Activated naive CD4-positive, alpha-beta T cell treated with anti-CD3 and anti-CD28 coated beads, Interleukin-2, amount 10 ng/mL, durations not matched to agents 7 days and 5 days (primary cell): ENCODE data around the gene LLPH.

Experiments used
- CTCF ChIA-PET: fragments of 350-600 bp; sonication (Branson Sonifier 250); formaldehyde crosslinking; loops from one replicate; lab custom pipeline; 2021; ENCODE audit warnings: antibody characterized with exemption; lab: Charles Lee
- DNase-seq: peaks from one replicate; pipeline ENCODE4 v3.0.0-alpha.2; 2020
- H3K27ac Mint-ChIP-seq: one replicate; pipeline ENCODE4 v1.8.0; 2021; ENCODE audit warnings: mild to moderate bottlenecking, moderate library complexity, mixed read lengths
- H3K27me3 Mint-ChIP-seq: one replicate; pipeline ENCODE4 v1.8.0; 2021; ENCODE audit warnings: mild to moderate bottlenecking, mixed read lengths
- H3K36me3 Mint-ChIP-seq: one replicate; pipeline ENCODE4 v1.8.0; 2021; ENCODE audit warnings: mixed read lengths
- H3K4me1 Mint-ChIP-seq: one replicate; pipeline ENCODE4 v1.8.0; 2021; ENCODE audit warnings: mixed read lengths
- H3K4me3 Mint-ChIP-seq: one replicate; pipeline ENCODE4 v1.8.0; 2021; ENCODE audit warnings: mild to moderate bottlenecking, moderate library complexity, mixed read lengths
- H3K9me3 Mint-ChIP-seq: one replicate; pipeline ENCODE4 v1.8.0; 2021; ENCODE audit warnings: mixed read lengths

LLPH gene

GRCh38 chr12:66159123-66159522 is 28.6 kb upstream of the LLPH start:
- Mint-ChIP-seq H3K4me1 (peaks cover 24% of the 10 kb centered on the region), H3K9me3 (peaks cover 5% of the 10 kb centered on the region), H3K36me3 (peaks cover 49% of the 10 kb centered on the region), H3K4me3 (no peak overlapping the region), H3K27me3 (no peaks in the 10 kb centered on the region), H3K27ac (no peak overlapping the region)
- CTCF ChIA-PET = interaction anchor here (1.0 to 1.4 kb wide), 3 partner anchors 9 to 111 kb away, joined by 3 to 5 read pairs (median 3); no protein-coding TSS in a partner anchor
- DNase-seq = no peak

GRCh38 chr12:66156654-66157053 is 26.1 kb upstream of the LLPH start:
- CTCF ChIA-PET = no interaction called here
- H3K36me3 Mint-ChIP-seq = peaks cover 39% of the 10 kb centered on the region
- H3K27ac Mint-ChIP-seq = no peak overlapping the region
- peaks cover 11% of the 10 kb centered on the region for H3K4me1 Mint-ChIP-seq
- no peaks in the 10 kb centered on the region for H3K27me3 Mint-ChIP-seq
- H3K4me3 Mint-ChIP-seq = no peak overlapping the region
- H3K9me3 Mint-ChIP-seq = no peaks in the 10 kb centered on the region
- DNase-seq = no peak

GRCh38 chr12:66154776-66155175 is 24.2 kb upstream of the LLPH start:
- Mint-ChIP-seq H3K27me3 (no peaks in the 10 kb centered on the region), H3K36me3 (peaks cover 35% of the 10 kb centered on the region), H3K27ac (no peak overlapping the region), H3K9me3 (no peaks in the 10 kb centered on the region), H3K4me3 (no peak overlapping the region), H3K4me1 (peaks cover 8% of the 10 kb centered on the region)
- no peak for DNase-seq
- CTCF ChIA-PET = interaction anchor here (0.9 kb wide), 1 partner anchor 254 kb away, joined by 3 read pairs; no protein-coding TSS in a partner anchor

- CTCF ChIA-PET = no interaction called here
- no peak for DNase-seq
- Mint-ChIP-seq H3K27ac (no peak overlapping the region), H3K36me3 (peaks cover 34% of the 10 kb centered on the region), H3K4me1 (peaks cover 3% of the 10 kb centered on the region), H3K4me3 (no peak overlapping the region), H3K27me3 (no peaks in the 10 kb centered on the region), H3K9me3 (no peaks in the 10 kb centered on the region)
Observed at GRCh38 chr12:66152732-66153131, 22.2 kb upstream of the LLPH start.

- H3K36me3 Mint-ChIP-seq = peaks cover 26% of the 10 kb centered on the region
- no peaks in the 10 kb centered on the region for H3K27me3 Mint-ChIP-seq
- H3K9me3 Mint-ChIP-seq = no peaks in the 10 kb centered on the region
- CTCF ChIA-PET = interaction anchor here (1.3 to 1.7 kb wide), 2 partner anchors 20 to 259 kb away, joined by 4 to 7 read pairs; partner anchors contain the start of gene TMBIM4
- no peak overlapping the region for H3K4me3 Mint-ChIP-seq
- H3K4me1 Mint-ChIP-seq = peaks cover 12% of the 10 kb centered on the region
- no peak overlapping the region for H3K27ac Mint-ChIP-seq
- DNase-seq = no peak
Observed at GRCh38 chr12:66149702-66150398, 19.3 kb upstream of the LLPH start.

GRCh38 chr12:66144791-66145754 is 14.5 kb upstream of the LLPH start:
- DNase-seq = no peak
- Mint-ChIP-seq H3K9me3 (peaks cover 11% of the 10 kb centered on the region), H3K27ac (peak overlapping the region; percentile 75), H3K36me3 (peaks cover 60% of the 10 kb centered on the region), H3K4me1 (peaks cover 16% of the 10 kb centered on the region), H3K27me3 (no peaks in the 10 kb centered on the region), H3K4me3 (no peak overlapping the region)
- CTCF ChIA-PET = interaction anchor here (0.5 to 3.0 kb wide), 14 partner anchors 13 to 742 kb away, joined by 3 to 27 read pairs (median 6); partner anchors contain the start of gene LLPH

- H3K4me1 Mint-ChIP-seq = peaks cover 16% of the 10 kb centered on the region
- H3K27me3 Mint-ChIP-seq = no peaks in the 10 kb centered on the region
- no peak overlapping the region for H3K27ac Mint-ChIP-seq
- peaks cover 65% of the 10 kb centered on the region for H3K36me3 Mint-ChIP-seq
- DNase-seq = no peak
- H3K9me3 Mint-ChIP-seq = peaks cover 19% of the 10 kb centered on the region
- CTCF ChIA-PET = interaction anchor here (2.5 to 3.0 kb wide), 4 partner anchors 12 to 126 kb away, joined by 9 to 27 read pairs (median 16); partner anchors contain the start of gene LLPH
- no peak overlapping the region for H3K4me3 Mint-ChIP-seq
Observed at GRCh38 chr12:66143868-66144267, 13.3 kb upstream of the LLPH start.

- peaks cover 61% of the 10 kb centered on the region for H3K36me3 Mint-ChIP-seq
Observed at GRCh38 chr12:66142826-66143225, 12.3 kb upstream of the LLPH start.

GRCh38 chr12:66141299-66141698 is 10.7 kb upstream of the LLPH start:
- Mint-ChIP-seq H3K4me3 (no peak overlapping the region), H3K27ac (no peak overlapping the region), H3K27me3 (no peaks in the 10 kb centered on the region), H3K4me1 (peaks cover 16% of the 10 kb centered on the region), H3K36me3 (peaks cover 72% of the 10 kb centered on the region), H3K9me3 (peaks cover 20% of the 10 kb centered on the region)
- CTCF ChIA-PET = no interaction called here
- DNase-seq = no peak

More at GRCh38 chr12:66142826-66143225, 12.3 kb upstream of the LLPH start:
- no peak for DNase-seq
- Mint-ChIP-seq H3K27ac (no peak overlapping the region), H3K27me3 (no peaks in the 10 kb centered on the region), H3K9me3 (peaks cover 19% of the 10 kb centered on the region), H3K4me3 (no peak overlapping the region), H3K4me1 (peaks cover 16% of the 10 kb centered on the region)
- CTCF ChIA-PET = interaction anchor here (3.0 kb wide), 1 partner anchor 26 kb away, joined by 9 read pairs; no protein-coding TSS in a partner anchor

- Mint-ChIP-seq H3K9me3 (peaks cover 20% of the 10 kb centered on the region), H3K36me3 (peaks cover 75% of the 10 kb centered on the region), H3K27me3 (no peaks in the 10 kb centered on the region), H3K27ac (no peak overlapping the region), H3K4me3 (no peak overlapping the region), H3K4me1 (peaks cover 13% of the 10 kb centered on the region)
- CTCF ChIA-PET = no interaction called here
- no peak for DNase-seq
Observed at GRCh38 chr12:66140731-66141130, 10.2 kb upstream of the LLPH start.

GRCh38 chr12:66139328-66139727 is 8.8 kb upstream of the LLPH start:
- H3K4me3 Mint-ChIP-seq = no peak overlapping the region
- H3K4me1 Mint-ChIP-seq = no peaks in the 10 kb centered on the region
- H3K27ac Mint-ChIP-seq = no peak overlapping the region
- H3K9me3 Mint-ChIP-seq = peaks cover 20% of the 10 kb centered on the region
- H3K27me3 Mint-ChIP-seq = no peaks in the 10 kb centered on the region
- peaks cover 64% of the 10 kb centered on the region for H3K36me3 Mint-ChIP-seq
- CTCF ChIA-PET = no interaction called here
- no peak for DNase-seq

- peaks cover 60% of the 10 kb centered on the region for H3K36me3 Mint-ChIP-seq
- H3K27me3 Mint-ChIP-seq = no peaks in the 10 kb centered on the region
- CTCF ChIA-PET = no interaction called here
- no peak overlapping the region for H3K27ac Mint-ChIP-seq
- H3K4me1 Mint-ChIP-seq = peaks cover 4% of the 10 kb centered on the region
- no peak for DNase-seq
- H3K9me3 Mint-ChIP-seq = peaks cover 20% of the 10 kb centered on the region
- no peak overlapping the region for H3K4me3 Mint-ChIP-seq
Observed at GRCh38 chr12:66137937-66138336, 7.4 kb upstream of the LLPH start.

- H3K27me3 Mint-ChIP-seq = no peaks in the 10 kb centered on the region
- peaks cover 48% of the 10 kb centered on the region for H3K4me1 Mint-ChIP-seq
- H3K4me3 Mint-ChIP-seq = peak overlapping the region; percentile 12
- CTCF ChIA-PET = interaction anchor here (1.4 to 3.4 kb wide), 4 partner anchors 12 to 276 kb away, joined by 3 to 27 read pairs (median 6); partner anchors contain the start of gene TMBIM4
- H3K9me3 Mint-ChIP-seq = peaks cover 2% of the 10 kb centered on the region
- no peak for DNase-seq
- peaks cover 38% of the 10 kb centered on the region for H3K36me3 Mint-ChIP-seq
- H3K27ac Mint-ChIP-seq = no peak overlapping the region
Observed at GRCh38 chr12:66132408-66132807, 1.9 kb upstream of the LLPH start.
